T1000 (cell line): ENCODE data around the gene AOPEP.

Experiments used
- DNase-seq: peaks from one replicate; lab custom pipeline; 2025; ENCODE audit warnings: mixed read lengths; lab: John Stamatoyannopoulos, UW

AOPEP gene

DNA sequence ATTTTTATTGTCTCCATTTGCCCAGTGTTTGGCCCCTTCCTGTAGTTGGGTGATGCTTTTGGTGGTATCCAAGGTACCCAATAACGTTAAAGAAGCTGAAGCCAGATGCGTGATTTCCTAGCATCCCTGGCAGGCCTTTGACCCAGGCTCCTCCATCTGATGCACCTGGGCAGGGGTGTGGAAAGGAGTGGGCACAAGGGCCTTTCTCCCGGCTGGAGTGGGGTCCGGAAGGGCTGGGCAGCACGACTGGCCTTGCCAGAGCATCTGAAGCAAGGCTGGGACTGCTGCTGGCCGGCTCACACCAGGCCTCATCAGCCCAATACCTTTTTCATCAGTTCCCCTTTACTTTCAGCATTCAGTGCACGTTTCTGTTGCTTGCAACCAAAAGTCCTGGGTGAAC is 370.8 kb downstream of the AOPEP start:
- no peak for DNase-seq

DNA sequence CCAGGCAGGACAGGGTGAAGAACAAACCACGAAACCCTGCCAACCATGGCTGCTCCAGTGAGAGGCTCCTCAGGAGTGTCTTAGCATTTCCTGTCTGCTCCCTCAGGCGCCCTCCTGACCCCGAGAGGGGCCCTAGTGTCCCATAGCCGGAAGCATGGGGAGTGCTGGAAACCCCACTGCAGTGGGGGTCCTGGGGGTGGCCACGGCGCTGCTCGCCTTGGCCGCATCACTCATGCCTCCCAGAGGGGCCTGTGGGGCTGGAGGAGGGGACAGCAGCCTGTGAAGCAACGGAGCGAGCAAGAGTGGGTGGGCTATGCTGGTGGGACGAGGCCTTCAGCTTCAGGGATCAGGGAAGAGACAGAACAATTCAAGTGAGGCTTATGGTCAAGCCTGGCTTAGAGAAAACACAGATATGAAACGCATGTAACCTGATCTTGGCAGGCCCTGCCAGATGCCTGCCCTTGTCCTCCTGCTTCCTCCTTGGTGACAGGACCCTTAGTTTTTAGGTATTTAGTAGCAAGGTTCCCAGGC is 372.0 kb downstream of the AOPEP start:
- DNase-seq, result no peak

DNA sequence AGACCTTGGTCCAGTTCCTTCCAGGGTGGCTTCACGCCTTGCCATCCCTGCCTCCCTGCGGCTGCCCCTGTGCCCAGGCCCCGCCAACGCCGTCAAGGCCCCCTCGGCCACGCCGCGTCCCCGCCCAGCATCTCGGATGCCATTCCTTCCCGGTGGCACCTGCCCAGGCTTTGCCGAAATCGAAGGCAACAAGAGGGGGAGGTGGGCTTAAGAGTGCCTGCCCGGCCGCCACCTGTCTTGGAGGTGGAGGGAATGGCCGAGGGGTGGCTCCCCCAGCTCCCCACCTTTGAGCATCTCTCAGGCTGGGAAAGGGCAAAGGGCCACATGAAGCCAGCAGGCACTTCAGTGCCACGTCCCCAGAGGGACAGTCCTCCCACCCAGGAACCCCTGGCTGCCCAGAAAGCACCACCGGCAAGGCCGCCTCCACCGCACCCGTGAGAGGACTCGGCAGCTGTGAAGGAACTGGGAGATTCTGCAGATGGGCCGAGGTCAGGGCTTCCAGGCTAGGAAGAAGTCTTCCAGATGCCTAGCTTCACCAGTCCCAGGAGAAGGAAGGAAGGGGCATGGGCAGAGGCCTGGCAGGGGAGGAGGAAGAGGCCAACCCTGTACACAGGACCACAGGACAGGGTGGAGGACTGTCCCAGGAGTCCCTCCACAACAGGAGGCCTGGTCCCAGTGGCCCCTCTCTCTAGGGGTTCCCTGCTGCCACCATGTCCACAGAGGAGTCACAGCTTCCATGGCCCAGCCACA is 373.0 kb downstream of the AOPEP start:
- DNase-seq, result no peak

DNA sequence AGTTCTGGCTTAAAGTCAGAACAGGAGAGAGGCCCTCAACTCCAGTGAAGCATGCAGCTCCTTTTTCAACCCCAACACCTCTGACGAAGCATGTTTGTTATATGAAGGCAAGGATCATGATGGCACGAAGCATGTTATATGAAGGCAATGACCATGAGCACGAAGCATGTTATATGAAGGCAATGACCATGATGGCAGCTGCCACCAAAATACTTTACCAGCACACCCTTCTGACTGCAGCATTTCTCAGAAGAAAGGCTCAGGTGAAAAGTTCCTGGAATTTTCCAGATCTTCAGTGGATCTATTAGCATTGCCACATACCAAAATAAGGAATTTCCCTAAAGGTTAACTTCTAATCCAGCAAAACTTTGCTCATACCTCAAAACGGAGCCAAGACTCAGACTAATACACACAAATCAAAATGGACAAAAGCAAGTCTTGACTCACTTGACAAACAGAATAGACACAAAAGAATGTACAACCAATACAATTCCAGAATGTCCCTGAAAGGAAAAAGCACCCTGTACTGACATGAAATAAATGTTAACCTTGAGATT is 373.6 kb downstream of the AOPEP start:
- DNase-seq, result no peak

DNA sequence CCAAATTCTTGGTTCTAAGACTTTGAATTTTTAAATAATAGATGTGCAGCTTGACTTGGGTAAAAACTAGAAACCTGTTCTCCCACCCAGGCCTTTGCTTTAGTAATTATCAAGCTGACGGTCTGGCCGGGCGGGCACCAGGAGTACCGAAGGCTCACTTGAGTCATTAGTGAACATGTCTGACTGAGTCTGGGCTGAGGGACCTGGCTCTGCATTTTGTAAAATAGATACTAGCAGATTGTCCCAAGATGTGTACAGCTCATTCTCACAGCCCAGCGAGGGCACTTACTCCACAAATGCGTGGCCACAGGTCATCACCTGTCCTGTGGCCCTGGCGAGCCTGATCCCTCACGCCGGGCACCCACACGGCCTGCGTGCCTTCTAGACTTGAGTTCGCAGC is 374.8 kb downstream of the AOPEP start:
- DNase-seq, result no peak

DNA sequence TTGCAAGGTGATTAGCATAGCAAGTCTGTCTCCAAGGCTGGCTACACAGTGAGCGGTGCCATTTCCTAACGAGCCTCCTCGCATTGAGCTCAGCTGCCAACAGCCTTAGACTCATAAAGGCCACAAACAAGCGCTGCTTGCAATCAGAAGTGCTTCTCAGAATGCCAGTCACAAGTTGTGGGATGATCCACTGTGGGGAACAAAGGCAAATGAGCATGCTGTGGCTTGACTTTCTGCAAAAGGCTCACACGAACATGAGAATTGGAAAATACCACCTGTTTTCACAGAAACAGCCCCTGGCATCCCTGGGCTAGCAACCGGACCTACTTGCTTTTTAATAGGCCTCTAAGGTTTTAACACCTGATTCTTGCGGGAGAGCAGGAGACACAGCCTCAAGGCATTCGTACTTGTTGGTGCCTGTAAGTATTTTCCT is 375.5 kb downstream of the AOPEP start:
- DNase-seq, result no peak

DNA sequence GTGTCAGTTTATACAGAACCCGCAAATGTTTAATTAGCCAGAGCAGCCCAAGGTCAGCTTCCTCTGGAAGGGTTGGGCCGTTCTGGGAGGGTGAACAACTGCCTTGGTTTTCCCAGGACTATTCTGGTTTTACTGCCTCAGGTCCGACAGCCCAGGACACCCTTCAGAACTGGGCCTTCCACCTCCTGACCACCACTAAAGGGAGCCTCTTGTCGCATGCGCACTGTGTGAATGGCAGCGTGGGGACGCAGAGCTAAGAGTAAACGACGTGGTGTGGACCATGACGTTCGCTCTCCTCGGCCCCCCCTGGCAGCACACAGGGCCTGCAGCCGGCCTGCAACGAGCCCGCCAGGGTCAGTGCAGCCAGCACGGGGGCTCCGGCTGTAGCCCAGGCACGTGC is 376.1 kb downstream of the AOPEP start:
- no peak for DNase-seq

DNA sequence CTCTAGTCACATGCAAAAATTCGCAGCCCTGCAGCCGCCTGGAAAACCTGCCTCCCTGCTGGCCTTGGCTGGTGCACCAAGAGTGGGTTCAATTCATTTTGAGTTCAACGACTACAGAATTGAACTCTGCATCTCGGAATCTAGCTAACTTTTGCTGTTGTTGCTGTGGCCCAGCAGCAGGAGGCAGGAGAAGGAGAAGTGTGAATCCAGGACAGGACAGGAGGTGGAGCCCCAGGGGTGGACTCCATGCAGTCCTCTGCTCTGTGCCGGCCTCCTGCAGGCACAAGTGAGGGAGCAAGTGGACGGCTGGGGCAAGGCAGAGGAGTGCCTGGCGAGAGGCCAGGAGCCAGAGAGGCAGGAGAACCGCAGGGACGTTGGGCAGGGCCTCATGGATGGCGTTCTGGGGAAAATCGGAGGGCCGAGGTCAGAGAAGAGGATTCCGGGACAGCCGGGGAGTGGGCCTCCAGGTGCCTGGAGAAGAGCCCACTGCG is 376.8 kb downstream of the AOPEP start:
- no peak for DNase-seq

DNA sequence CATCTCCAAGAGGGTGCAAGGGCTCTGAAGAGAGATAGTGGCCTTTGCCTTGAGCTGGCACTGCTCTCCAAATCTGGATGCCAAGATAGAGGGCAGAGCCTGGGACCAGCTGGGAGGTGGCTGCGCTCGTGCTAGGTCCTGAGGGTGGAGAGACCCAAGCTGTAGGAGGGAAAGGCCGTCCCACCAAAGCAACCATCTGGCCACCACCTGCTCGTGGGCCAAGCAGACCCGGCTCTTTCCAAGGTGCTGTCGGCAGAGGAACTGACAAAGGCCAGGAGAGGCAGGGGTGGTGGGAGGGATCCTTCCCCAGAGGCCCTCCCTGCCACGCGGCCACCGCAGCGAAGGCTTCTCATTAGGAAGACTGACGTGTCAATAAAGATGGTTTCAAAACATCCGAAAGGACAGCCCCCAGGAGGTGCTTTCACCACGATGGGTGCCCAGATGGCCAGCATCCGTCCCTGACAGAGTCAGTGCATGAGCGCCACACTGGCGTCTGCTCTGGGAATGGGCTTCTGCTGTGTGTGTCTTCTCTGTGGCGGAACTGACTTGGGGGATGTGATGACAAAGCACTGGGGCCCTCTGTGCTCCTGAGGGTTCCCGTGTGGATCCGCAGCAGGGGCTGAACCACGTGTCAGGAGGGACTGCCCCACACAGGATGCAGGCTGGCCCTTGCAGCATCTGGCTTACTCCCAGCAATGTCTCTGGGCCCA is 377.5 kb downstream of the AOPEP start:
- DNase-seq, result no peak

DNA sequence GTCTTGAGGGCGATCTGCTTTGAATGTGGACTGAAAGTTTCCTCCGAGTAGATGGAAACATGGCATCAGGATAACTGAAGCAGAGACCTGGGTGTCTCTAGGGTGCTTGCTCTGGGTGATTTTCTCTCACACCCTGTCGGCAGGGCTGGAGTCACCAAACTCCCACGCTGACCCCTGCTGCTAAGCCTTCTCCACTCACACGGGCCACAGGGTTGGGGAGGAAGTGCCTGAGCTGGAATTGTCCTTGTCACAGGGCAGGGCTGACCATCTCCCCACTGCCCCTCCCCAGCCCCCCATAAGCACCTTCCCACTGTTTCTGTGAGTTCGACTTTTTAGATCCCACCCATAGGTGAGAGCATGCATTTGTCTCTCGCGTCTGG is 378.1 kb downstream of the AOPEP start:
- no peak for DNase-seq

DNA sequence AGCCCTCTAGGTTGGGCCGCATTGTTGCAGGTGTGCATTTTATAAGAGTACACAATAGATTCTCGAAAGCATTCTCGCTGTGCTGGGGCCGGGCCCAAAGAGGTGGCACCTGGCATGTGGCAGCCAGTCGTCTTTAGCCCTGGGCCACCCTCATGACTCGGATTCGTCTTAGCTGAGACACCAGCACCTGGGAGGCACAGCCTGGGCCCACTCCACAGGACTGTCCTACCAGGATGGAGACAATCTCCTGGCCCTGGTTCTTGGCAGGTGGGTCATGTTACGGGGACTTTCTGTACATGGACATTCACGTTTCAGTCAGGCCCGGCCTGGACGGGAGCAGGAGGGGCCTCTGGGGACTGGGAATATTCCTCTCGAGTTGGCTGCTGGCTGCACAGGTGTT is 378.5 kb downstream of the AOPEP start:
- DNase-seq, result no peak

DNA sequence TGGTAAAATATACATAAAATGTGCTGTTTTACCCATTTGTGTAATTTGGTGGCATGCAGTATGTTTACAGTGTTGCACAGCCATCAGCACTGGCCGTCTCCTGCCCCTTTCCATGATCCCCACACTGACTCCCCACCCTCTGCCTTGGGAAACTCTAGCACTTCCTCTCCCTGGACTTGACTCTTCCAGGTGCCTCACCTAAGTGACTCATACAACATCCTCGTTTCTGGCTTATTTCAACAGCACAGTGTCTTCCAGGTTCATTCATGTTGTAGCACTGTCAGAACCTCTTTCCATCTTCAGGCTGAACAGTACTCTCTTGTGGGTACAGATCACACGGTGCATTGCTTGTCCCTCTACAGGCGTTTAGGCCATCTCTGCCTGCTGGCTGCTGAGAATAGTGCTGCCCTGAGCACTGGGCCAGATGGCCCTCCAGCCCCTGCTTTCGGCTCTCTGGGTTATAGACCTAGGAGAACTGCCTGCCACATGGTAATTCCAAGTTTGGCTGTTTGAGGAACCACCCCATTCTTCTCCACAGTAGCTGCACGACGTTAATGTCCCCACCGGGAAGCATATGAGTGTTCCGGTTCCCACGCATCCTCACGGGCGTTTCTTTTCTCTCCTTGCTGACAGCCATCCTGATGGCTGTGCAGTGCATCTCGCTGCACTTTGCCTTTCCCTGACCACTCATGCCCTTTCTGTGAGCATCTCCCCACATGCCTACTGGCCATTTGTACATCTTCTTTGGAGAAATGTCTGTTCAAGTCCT is 379.2 kb downstream of the AOPEP start:
- no peak for DNase-seq

DNA sequence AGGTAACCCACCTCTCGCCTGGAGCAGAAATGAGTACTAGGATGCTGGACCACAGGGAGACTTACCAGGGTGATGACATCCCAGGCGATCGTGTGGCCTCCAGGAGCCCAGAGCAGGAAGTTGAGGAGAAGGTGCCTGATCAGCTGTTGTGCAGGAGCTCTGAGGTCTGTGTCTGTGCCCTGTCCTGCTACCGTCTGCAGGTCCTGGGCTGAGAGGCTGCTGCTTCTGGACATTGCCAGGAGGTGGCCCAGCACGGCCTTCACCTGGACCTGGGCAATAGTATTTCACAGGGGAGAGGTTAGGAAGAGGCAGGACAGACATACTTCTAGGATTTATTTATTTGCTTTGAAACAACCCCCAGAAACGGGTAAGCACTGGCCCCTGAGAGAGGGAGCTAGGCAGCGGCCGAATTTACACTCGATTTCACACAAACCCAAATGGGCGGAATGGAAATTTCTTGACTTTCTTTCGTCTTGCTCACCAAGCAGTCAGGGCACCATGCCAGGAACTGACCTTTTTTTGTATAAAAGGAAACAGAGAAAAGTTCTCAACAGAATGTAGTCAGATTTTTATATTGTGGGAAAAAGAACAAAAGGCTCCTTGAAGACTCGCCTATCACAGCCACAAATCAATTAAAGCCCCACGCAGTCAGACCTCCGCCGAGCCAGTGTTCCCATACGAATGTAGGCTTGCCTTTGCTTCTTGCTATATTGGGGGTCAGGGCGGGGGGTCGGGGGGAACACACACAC is 380.7 kb downstream of the AOPEP start:
- DNase-seq, result no peak

DNA sequence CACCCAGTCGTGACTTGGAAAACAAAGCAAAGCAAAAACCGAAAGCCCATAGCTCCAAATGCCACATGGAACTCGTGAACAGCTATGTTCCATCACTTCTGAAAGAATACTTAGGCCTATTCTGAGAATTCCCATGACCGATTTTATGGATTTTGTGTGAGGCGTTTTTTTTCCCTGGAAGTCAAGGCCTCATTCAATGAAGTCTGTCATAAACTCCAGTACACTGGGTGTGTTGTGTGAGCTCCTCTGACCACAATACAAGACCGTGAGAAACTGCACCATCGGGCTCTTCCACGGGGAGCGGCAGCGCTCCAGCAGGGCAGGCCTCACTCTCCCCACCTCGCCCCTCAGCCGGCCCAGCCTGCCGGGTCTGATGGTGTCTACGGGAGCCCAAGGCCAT is 381.5 kb downstream of the AOPEP start:
- no peak for DNase-seq

DNA sequence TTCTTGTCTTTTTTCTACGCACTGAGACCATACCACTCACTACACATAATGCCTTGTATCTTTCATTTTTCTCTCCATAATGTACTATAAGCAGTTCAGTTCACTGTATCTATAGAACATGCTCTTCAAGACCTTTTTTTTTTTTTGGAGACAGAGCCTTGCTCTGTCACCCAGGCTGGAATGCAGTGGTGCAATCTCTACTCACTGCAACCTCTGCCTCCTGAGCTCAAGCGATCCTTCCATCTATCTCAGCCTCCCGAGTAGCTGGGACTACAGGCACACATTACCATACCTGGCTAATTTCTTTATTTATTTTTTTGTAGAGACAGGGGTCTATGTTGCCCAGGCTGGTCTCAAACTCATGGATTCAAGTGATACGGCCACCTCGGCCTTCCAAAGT is 382.3 kb downstream of the AOPEP start:
- no peak for DNase-seq

DNA sequence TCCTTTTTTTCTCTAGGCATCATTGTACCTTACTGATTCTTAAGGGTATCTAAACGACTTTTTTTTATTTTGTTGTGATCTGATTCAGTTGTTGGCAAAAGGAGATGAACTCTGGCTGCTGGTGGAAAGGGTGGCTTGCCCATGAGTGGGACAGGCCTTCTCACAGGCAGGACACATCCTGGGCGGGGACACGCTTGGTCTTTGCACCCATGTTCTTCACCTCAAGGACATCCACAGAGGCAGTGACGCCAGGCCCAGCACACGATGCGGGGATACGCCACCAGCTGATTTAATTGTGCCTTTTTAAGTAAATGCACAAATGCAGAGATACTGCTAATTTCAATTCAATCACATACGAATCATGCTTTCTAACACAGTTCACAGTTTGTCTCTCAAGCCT is 383.0 kb downstream of the AOPEP start:
- no peak for DNase-seq

DNA sequence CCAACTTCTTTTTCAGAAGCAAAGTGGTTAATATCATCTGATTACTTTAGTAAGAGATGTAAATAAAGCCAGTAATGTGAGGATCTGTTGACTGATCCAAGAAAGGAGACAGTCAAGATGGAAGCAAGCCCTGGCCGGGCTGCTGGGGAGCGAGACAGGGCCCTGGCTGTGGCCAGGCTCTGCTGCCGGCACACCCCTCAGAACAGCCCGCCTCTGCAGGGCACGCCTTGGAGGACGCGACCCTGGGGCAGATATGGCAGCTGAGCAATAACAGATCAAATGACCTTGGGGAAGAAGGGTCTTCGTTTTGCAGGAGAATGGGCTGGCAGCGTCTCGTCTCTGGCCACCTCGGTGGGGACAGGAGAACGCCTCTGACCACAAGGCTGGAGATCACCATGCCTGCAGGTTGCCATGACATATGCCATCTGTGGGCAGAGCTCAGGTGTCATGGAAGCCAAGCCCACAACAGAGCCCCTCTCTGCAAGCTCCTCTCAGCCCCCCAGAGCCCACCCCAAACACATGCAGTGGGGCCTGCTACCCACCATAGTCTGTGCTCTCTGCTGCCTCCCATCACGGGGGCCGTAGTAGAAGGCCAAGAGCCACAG is 384.5 kb downstream of the AOPEP start:
- DNase-seq, result no peak

DNA sequence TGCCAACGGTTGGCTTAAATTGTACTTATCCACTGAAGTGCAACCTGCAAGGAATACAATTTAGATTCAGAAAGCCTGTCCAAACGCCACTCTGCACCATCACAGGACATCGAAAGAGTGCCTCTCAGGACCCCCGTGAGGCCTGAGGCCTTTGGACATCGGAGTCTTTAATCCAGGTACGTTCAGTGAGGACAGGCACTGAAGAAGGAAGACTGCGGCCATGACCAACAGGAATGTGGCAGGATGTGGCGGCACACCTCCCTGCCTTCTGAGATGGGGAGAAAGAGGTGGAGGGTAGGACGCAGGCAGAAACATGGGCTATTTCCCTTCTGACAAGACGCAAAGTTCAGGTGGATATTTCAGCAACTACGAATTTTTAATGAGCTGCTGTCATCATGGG is 385.2 kb downstream of the AOPEP start:
- no peak for DNase-seq

DNA sequence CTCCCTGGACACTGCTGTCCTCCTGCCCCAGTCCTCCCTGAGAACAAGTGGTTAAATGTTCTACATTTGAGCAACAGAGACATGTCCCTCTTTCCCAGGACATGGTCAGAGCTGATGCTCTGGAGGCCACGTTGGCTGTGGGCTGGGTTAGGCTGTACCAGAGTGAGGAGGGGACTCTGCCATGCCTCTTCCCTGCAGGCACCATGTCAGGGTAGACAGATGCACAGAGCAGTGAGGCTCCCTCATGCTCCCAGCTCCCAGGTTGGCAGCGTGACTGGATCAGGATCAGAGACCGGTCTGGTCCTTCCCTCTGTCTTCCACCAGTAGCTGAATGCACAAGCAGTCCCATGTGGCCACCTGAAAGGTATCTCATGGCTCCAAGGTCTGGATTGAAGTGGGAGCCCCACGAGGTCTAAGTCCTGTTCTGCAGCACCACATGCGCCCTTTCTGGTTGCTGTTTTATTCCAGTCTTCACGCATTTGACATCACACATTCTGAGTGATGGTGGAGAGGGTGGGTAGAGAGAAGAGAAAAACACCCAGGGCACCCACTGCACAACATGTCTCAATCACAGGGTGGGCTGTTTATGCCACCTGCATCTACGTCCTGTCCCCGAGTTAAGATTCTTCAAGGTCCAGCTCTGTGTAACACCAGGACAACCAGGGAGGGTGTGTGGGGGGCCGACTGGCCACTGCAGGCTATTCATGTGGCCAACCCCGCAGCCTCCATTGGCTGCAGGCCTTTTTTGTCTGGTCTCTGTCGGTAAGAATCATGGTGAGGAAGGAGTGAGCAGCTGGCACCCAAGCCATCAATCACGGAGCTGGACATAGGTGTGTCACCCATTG is 386.2 kb downstream of the AOPEP start:
- no peak for DNase-seq

DNA sequence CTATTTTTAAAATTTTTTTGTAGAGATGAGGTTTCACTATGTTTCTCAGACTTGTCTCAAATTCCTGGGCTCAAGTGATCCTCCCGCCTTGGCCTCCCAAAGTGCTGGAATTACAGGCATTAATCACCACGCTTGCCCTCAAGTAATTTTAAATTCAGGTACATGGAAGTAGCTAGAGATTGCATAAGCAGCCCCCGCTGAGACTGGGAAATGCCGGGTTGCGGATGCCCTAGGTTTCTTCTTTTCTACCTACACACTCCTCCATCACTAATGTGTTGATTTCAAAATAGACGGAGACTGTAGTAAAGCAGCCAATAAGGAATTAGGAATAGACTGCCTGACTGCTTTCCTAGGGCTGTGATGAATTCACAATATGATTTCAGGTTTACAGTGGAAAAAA is 388.6 kb downstream of the AOPEP start:
- no peak for DNase-seq
